Skin of body (tissue), 3 donors: ENCODE data around the gene UQCC2. TPM values are rescaled to one million over a fixed set of nuclear protein-coding genes. Genes with fewer than 3 reads are reported as not detected.

ENCODE experiments used
- DNase-seq: peaks from one replicate; lab custom pipeline; 2025; lab: John Stamatoyannopoulos, UW
- small RNA-seq: library from RNA; depleted of rRNA; stranded (forward); fragments of <200 nt; gene quantifications from one replicate; pipeline ENCODE3, GENCODE V24; 2014; ENCODE audit warnings: low replicate concordance
- total RNA-seq: library from RNA; depleted of rRNA; stranded (reverse); fragments of >200 nt; gene quantifications from one replicate; pipeline ENCODE4 v1.2.3, GENCODE V29; 2014

UQCC2 gene
- total RNA-seq, 1 donor from 2014 or later, result 12.2 TPM

GRCh38 chr6:33656844-33657243, 54.7 kb downstream of the UQCC2 start:
- no peak for DNase-seq

GRCh38 chr6:33654831-33655554, 56.5 kb downstream of the UQCC2 start:
- peak; percentile 81 for DNase-seq

GRCh38 chr6:33652002-33652401, 59.5 kb downstream of the UQCC2 start:
- no peak for DNase-seq

- no peak for DNase-seq
Observed at GRCh38 chr6:33651403-33651802, 60.1 kb downstream of the UQCC2 start.

Small RNAs within 50 kb of the gene (small RNA-seq; reads per million reads assigned to genes)
- gene MIR3934, result not detected

Other genes with a start within 250 kb of the UQCC2 start
- 7.0 TPM for gene BAK1, start 131.4 kb downstream of the UQCC2 start, total RNA-seq
- gene ITPR3, start 90.4 kb downstream of the UQCC2 start, total RNA-seq, result 18.7 TPM
- 3.8 TPM for gene IP6K3, start 35.2 kb upstream of the UQCC2 start, total RNA-seq
- 39.2 TPM for gene LEMD2, start 77.4 kb upstream of the UQCC2 start, total RNA-seq
- gene MLN, start 92.3 kb upstream of the UQCC2 start, total RNA-seq, result not detected